ENCODE results near the gene NEDD4L.

DNA sequence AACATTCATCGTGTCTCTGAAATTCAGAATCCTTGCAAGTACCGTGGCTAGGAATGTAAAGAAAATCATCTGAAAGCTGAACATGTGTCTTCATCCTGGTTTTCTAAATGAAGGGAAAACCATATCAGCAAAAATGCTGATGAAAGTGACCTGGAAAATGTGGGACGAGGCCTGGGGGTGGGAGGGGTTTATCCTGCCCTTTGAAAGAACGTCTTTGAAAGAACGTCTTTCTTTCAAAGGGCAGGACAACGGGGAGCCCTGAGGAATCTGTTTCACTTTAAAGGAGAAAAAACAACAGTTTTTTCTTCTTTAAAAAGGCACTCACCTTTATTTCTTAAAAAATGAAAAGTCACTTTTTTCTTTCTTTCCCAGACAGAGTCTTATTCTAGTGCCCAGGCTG, 399.6 kb downstream of the NEDD4L start:
- TF ChIP-seq, protein P1, sequence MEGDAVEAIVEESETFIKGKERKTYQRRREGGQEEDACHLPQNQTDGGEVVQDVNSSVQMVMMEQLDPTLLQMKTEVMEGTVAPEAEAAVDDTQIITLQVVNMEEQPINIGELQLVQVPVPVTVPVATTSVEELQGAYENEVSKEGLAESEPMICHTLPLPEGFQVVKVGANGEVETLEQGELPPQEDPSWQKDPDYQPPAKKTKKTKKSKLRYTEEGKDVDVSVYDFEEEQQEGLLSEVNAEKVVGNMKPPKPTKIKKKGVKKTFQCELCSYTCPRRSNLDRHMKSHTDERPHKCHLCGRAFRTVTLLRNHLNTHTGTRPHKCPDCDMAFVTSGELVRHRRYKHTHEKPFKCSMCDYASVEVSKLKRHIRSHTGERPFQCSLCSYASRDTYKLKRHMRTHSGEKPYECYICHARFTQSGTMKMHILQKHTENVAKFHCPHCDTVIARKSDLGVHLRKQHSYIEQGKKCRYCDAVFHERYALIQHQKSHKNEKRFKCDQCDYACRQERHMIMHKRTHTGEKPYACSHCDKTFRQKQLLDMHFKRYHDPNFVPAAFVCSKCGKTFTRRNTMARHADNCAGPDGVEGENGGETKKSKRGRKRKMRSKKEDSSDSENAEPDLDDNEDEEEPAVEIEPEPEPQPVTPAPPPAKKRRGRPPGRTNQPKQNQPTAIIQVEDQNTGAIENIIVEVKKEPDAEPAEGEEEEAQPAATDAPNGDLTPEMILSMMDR (conservative IDR thresholded peaks at IDR 0.05; ENCODE audit: low read length) = no peak
- no peak for TF ChIP-seq EZH2phosphoT487 (IDR thresholded peaks at IDR 0.05; ENCODE audit: borderline replicate concordance, low read depth, low read length)

Data from OCI-LY7 (cell line).